Activated naive CD4-positive, alpha-beta T cell treated with anti-CD3 and anti-CD28 coated beads, Interleukin-2, amount 50 U/mL, for 72 hours (primary cell): Measurements from ENCODE around the gene GNAZ. TPM values are rescaled to one million over a fixed set of nuclear protein-coding genes. Genes with fewer than 3 reads are reported as not detected.

Source experiments
- ATAC-seq, 2 donors: fragments of 150-1000 bp; cut with Tn5 transposase; 2 replicates each; pipeline ENCODE4 v1.10.0; 2021; ENCODE audit warnings: mild to moderate bottlenecking in 2 of 2, moderate library complexity in 2 of 2
- DNase-seq, 2 donors: peaks; one replicate each; pipeline ENCODE4 v3.0.0; 2021 to 2022; ENCODE audit warnings: low spot score in 2 of 2
- H3K27ac Mint-ChIP-seq, 2 donors: one replicate each; pipeline ENCODE4 v1.8.0; 2022; ENCODE audit warnings: mild to moderate bottlenecking in 2 of 2, mixed read lengths in 2 of 2
- H3K36me3 Mint-ChIP-seq, 2 donors: one replicate each; pipeline ENCODE4 v1.8.0; 2022; ENCODE audit warnings: mixed read lengths in 2 of 2
- H3K9me3 Mint-ChIP-seq, 2 donors: one replicate each; pipeline ENCODE4 v1.8.0; 2022; ENCODE audit warnings: mixed read lengths in 2 of 2
- total RNA-seq, 2 donors: library from RNA; stranded (reverse); gene quantifications; one replicate each; pipeline ENCODE4 v1.2.3, GENCODE V29; 2022

The GNAZ gene
- total RNA-seq, 2 donors from 2014 or later: 0.39 to 0.61 TPM

DNA sequence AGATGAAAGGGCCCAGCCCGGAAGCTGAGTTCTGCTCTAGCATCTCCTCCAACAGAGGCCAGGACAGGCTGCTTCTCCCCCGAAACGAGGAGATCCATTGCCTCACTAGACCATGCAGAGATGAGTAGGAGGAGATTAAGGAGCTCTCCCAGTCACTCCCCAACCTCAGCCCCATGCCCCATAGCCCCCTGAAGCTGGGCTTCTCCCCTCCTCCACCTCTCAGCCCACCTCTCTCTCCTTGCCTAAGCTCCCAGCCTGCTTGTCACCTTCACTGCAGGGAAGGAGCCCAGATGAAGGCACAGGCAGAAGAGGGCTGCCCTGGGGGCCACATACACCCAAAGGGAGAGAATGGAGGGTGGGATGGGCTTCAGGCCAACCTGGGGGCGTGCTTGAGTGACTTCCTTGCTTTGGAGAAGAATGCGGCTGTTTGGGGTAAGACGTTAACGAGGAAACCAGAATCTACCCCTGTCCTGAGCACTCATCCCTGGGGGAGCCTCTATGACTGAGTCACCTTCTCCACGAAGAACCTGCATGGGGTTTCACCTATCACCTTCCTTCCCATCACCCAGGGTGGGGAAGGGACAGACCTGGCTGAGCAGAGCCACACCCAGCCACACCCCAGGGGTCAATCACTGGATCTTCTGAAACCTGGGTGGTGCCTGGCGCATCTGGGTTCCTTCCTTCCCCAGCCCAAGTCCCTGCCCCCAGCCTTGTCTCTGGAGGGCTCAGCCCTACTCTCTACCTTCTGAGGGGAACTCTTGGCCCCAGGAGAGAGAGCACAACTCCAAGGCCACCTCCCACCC is 11.6 kb upstream of the GNAZ start:
- Mint-ChIP-seq H3K27ac (no peak overlapping the region), H3K9me3 (peaks cover 0 to 6% of the 10 kb centered on the region in 2 donors), H3K36me3 (peaks cover 4 to 5% of the 10 kb centered on the region in 2 donors)
- ATAC-seq (no peak), DNase-seq (no peak)

DNA sequence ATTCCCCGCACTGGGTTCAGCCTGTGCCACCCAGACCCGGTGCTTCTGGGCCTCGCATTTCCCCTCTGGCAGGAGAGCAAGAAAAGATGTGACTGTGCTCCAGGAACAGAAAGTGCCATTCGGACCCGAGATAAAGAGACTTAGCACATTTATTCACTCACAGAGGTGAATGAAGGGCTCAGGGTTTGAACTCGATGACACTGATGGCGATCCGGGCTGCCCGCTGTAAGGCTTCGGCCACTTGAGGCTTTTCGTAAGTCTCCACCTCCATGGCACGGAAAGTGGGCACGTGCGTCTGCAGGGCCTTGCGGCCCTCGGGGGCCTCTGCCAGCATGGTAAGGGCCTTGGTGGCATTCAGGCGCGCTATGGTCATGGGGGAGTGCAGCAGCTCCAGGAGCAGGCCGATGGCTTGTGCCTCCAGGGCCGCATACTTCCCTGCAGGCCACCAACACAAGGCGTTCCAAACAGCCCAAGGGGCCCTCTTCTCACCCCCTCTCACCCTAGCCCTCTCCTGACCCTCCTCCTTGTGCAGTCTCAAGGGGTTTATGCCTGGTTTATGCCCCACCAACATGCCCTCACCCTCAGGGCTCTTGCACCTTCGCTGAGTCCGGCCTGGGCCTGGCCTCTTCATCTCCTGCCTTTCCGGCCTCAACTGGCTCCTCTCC is 10.9 kb upstream of the GNAZ start:
- peaks cover 4 to 5% of the 10 kb centered on the region in 2 donors for H3K36me3 Mint-ChIP-seq
- no peak for ATAC-seq

DNA sequence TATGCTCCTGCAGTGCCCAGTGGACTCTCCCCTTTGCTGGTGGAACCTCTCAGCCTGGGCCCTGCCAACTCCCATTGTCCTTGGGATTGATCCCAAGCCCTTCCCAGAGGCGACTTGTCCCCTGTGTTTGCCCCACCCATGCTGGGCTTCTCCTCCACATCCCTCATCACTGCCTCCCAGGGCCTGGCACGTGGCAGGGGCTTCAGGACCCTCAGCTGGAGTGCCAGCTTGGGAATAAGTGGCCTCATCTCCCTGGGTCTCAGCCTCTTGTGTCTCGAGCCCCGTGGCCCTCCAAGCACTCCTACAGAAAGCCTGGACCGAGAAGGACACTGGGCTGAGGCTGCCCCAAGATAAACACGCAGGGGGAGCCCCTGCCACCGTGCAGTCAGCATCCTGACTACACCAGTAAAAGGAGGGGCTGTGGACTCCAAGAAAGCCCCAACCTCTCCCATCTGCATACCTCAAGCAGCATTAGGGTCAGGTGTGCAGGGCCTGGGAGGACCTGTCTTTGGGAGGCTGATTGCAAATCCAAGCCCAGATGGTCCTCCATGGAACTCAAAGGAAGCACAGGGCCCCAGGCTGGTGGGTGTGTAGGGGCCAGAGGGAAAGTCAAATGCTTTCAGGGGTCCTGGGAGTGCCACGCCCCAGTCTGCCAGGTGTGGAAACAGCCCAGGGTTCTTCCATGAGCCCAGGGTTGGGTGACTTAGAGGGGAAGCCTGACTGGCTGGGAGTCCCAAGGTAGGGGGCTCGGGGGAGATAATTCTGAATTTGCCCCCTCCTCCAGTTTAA is 9.5 kb upstream of the GNAZ start:
- ATAC-seq: no peak
- peak overlapping the region in 1 of 2 donors; percentile 55 for H3K27ac Mint-ChIP-seq
- H3K9me3 Mint-ChIP-seq: peaks cover 0 to 6% of the 10 kb centered on the region in 2 donors
- H3K36me3 Mint-ChIP-seq: peaks cover 4 to 5% of the 10 kb centered on the region in 2 donors
- DNase-seq: peak in 1 of 2 donors; percentile 42

More for the DNA sequence above, 10.9 kb upstream of the GNAZ start:
- DNase-seq: peak in 1 of 2 donors; percentile 33
- Mint-ChIP-seq H3K9me3 (peaks cover 0 to 6% of the 10 kb centered on the region in 2 donors), H3K27ac (no peak overlapping the region)

DNA sequence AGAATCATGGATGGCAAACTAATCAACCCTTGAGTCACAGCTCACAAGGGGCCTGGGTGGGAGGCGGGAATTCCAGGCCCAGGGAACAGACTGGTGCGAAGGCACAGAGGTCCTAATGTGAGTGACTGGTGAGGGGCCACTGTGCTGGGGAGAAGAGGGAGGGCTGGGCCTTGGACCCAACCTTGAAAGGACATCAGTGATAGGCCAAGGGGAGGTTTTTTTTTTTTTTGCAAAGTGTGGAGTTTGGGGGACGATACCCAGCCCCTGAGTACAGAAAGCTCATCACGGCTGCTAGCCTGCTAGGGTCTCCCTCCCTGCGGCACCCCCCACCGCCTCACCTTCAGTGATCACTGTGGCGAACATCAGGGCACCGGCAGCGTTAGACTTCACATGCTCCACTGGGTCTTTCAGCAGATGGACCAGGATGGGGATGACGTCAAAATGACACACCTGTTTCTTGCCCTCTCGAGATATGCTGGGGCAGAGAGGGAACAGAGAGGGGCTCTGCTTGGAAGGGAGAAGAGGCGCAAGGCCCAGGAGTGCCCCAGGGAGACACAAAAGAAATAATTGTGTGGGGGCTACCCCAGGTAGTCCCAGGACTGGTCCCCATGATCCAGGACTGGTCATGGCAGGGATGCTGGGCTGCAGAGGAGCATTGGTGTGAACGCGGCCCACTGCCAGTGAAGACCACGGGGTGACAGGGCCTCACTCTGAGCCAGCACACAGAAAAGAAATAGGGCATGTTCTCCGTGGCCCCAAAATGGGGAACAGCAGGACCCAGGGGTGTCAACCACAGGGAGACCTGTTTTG is 8.6 kb upstream of the GNAZ start:
- DNase-seq (peak in 1 of 2 donors; percentile 45), ATAC-seq (no peak)
- Mint-ChIP-seq H3K36me3 (peaks cover 4 to 5% of the 10 kb centered on the region in 2 donors), H3K9me3 (peaks cover 0 to 6% of the 10 kb centered on the region in 2 donors), H3K27ac (no peak overlapping the region)

DNA sequence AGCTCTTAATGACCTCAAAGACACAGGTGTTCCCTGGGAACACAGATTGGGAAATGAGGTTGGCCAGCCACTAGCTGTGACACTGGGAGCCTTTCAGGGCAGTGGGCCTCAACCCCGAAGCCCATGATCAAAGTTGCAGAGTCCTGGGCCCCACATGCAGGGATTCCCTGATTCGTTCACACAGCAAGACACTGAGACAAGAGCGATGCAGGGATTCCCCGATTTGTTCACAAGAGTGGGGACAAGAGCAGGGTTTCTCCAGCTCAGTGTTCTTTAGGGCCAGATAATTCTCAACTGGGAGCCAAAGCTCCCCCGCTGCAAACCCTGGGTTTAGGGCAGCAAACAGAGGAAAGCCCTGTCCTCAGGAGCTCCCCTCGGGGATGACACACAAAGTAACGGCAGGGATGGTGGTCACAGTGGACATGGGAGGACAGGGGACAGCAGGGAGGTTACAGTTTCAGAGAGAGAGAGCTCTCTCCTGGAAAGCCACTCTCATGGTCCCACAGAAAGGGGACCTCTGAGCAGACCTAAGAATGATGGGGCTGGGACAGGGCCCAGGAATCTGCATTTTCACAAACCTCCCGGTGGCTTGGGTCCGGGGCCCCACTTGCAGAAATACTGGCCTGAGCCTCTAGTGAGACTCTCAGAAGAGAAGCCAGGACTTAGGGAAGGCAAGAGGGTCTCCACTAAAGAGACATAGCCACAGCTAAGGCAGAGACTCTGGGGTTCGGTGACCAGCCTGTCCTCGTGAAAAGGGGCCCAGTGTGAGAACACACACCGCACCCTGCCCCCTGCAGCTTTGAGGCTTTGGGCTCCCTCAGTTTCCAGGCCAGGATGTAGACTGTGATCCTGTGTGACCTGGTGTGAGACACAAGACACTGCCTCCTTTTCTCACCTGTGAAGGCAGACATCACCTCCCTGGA is 7.4 kb upstream of the GNAZ start:
- DNase-seq (peak in 1 of 2 donors; percentile 34), ATAC-seq (no peak)
- Mint-ChIP-seq H3K9me3 (no peaks in the 10 kb centered on the region), H3K36me3 (no peaks in the 10 kb centered on the region), H3K27ac (no peak overlapping the region)

DNA sequence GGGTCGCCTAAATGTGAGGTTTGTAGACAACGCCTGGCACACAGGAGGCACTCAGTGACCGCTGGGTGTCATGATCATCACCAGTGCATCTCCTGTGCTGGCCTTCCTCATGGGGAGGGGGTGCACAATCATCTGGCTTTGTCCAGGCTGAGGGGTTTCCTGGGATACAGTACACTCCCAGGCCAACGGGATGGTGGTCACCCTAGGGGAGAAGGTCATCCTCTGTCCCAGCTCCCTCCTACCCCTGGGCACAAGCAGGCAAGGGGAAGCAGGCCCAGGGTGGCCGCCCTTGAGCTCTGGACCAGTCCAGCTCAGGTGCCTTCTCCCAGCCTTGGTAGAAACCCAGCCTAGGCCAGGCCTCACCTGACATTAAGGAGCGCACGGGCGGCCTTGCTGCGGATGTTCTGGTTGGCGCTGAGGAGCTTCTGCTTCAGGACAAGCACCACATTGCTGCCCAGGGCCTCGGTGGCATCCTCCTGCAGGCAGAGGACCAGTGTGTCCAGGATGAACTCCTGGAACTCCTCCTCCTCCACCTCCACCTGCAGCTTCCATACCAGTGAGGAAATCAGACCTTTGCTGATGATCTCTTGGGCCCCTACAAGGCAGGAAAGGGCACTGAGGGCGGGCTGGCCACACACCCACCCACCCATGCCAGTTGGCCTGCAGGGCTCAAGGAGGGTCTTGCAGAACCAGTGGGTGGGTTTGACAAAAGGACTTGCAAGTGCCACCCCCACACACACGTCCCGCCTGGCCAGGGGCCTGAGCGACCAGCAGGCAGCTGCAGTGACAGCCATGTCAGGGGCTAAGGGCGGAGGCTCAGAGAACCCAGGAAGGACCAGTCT is 6.6 kb upstream of the GNAZ start:
- H3K9me3 Mint-ChIP-seq: no peaks in the 10 kb centered on the region
- H3K36me3 Mint-ChIP-seq: no peaks in the 10 kb centered on the region
- no peak overlapping the region for H3K27ac Mint-ChIP-seq
- ATAC-seq (no peak), DNase-seq (peak in 1 of 2 donors; percentile 46)

DNA sequence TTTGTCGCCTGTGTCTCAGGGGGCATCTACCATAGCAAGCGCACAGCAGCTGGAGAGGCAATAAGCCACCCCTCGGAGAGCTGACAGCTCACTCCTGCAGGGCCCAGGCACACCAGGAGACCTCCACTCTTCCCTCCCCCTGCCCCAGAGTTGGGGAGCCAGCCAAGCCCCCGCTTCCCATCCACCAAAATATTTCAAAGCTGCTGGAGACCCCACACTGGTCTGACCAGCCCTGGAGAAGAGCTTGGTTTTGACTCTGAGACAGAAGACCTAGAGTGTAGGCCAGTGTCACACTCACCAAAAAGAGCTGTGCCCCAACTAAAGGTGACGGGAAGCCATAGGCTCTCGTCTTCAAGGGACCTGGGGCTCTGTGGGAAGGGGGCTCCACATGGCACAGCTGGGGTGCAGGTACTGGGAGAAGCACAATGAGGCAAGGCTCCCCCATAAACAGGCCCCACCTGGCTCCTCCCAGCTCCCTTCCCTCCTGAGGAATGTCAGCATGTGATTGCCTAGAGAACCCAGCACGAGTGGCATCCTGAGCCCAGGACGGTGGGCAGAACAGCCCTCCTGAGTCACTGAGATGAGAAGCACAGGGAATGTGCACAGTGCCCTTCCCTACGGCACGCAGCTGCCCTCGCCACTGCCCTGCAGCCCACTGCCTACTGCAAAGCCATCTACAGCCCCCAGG is 5.8 kb upstream of the GNAZ start:
- peak in 1 of 2 donors; percentile 33 for DNase-seq
- H3K9me3 Mint-ChIP-seq: no peaks in the 10 kb centered on the region

DNA sequence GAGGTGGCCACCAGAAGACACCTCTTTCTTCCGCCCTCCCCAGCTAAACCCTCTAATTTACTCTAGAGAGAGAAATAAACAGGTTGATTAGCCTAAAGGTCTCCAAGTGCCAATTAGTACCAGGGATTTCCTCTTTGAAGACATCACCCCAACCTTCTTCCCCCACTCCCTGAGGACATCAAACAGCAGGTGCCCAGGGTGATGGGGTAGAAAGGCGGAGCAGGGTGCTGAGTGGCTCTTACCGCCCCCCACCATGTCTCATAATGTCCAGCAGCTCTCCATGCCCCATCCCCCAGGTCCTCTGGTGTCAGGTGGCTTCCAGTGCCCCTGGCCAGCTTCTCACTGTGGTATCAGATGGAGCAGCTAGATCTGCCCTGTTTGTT is 5.3 kb upstream of the GNAZ start:
- no peak overlapping the region for H3K27ac Mint-ChIP-seq
- no peaks in the 10 kb centered on the region for H3K9me3 Mint-ChIP-seq
- DNase-seq: peak in 1 of 2 donors; percentile 21
- ATAC-seq: no peak
- H3K36me3 Mint-ChIP-seq: no peaks in the 10 kb centered on the region

More for the DNA sequence above, 5.8 kb upstream of the GNAZ start:
- no peak overlapping the region for H3K27ac Mint-ChIP-seq
- H3K36me3 Mint-ChIP-seq: no peaks in the 10 kb centered on the region
- ATAC-seq: no peak

DNA sequence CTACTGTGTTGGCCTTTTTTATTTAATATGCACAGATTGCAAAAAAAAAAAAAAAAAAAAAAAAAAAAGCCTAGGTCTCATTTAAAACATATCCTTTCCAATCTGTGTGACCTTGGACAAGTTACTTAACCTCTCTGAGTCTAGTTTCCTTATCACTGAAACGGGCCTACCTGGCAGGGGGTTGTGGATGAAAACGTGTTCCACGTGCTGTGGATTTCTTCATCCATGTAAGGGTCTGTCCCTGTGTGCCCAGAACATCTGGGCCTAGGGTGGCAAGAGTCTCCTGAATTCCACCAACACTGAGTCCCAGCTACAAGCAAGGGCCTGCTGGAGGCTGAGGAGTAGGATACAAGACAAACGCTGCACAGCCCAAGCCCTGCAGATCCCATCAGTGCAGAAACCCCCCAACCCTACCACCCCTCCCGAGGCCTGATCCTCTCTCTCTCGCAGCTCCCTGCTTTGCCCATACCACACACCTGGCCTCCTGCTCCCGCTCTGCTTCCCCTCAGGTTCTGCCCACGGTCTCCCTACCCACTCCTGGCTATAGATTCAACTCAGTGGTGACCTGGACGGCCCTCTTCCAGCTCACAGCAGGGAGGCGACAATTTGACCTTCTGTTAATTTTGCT is 4.7 kb upstream of the GNAZ start:
- Mint-ChIP-seq H3K9me3 (no peaks in the 10 kb centered on the region), H3K27ac (no peak overlapping the region), H3K36me3 (no peaks in the 10 kb centered on the region)
- DNase-seq (peak in 1 of 2 donors; percentile 16), ATAC-seq (no peak)

DNA sequence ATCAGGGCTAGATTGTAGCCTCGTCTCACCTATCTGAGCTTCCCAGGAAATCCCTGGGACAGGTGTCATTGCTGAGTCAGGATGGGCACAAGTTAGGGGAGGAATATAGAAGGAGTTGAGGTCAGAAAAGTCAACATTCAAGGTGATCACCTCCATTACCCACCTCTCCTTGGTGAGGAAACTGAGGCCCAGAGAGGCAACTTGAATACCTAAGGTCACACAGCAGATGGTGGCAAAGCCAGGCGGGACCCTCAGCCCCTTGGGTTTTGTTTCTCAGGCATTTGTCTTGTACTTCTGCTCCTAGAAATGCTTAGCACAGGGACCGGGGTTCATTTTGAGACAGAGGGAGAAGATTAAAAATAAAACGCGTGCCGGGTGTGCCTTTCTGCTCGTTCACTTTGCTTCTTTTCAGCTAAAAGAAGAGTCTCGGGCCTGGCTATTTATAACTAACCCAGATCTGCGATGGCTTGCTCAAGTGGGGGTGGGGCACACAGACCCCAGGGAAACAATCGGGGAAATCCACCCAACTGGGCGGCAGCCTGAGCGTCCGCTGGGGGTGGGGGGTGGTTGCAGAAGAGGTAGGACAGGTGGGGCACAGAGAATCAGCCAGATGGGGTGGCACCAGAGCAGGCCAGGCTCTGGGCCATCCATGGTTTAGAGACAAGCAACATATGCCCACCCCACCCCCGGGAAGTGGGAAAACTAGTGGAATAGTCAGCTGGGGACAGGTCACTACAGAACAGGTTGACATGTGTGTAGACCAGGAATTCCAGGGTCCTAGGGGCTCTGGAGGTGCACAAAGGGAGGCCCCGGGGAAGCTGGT is 3.9 kb upstream of the GNAZ start:
- ATAC-seq (no peak), DNase-seq (peak in 1 of 2 donors; percentile 34)
- H3K27ac Mint-ChIP-seq: no peak overlapping the region
- no peaks in the 10 kb centered on the region for H3K36me3 Mint-ChIP-seq
- no peaks in the 10 kb centered on the region for H3K9me3 Mint-ChIP-seq

DNA sequence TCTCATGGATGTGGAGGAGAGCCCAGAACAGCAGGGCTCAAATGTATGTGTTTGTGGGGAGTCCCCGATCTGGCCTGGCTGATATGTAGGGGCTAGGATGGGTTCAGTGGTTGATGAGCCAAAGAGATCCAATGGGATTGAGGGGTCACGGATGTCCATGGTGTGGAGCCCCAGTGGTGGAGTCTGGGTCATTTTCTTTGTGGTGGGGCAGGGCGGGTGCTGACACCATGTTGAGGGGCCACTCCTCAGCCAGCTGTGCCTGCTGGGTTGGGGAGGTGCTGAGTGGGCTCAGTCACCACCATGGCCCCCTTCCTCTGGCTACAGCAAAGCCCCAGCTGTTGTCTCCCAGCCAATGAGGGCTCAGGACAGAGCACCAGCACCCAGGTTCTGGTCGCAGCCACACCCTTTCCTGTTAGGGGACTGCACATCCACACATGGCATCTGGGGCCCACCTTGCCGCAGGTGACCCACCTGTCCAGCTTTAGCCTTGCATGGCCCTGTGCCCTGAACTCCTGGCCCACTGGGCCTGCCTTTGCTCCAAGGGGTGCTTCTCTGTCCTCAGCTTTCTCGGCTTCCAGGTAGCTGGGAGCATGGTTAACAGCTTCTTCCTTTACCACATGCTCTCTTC is 3.2 kb upstream of the GNAZ start:
- DNase-seq (peak in 1 of 2 donors; percentile 48), ATAC-seq (no peak)
- H3K36me3 Mint-ChIP-seq: no peaks in the 10 kb centered on the region
- H3K9me3 Mint-ChIP-seq: no peaks in the 10 kb centered on the region
- H3K27ac Mint-ChIP-seq: no peak overlapping the region

DNA sequence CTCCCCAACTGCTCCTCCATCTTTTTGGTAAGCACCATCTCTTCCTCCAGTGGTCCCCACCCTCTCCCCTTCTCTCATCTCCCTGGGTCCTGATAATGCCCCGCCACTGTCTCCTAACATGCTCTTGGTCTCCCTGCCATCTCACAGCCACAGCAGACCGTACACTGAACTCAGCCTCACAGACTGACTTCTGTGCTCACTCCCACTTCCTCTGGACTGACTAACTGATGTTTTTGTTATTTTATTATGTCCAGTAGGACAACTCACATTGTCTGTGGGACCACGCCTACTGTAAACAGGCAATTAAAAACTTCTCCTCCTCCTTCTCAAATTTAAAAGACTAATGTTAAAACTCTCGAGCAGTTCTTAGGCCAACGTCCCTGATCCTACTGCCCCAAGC is 2.6 kb upstream of the GNAZ start:
- DNase-seq (no peak), ATAC-seq (no peak)
- Mint-ChIP-seq H3K9me3 (no peaks in the 10 kb centered on the region), H3K36me3 (no peaks in the 10 kb centered on the region), H3K27ac (no peak overlapping the region)
